ENCODE measurements around the gene UTP18. TPM values are rescaled to one million over a fixed set of nuclear protein-coding genes. Genes with fewer than 3 reads are reported as not detected.

The UTP18 gene
- total RNA-seq, 3 donors from 2014 or later: 12.6 to 21.0 (median 16.3) TPM

GRCh38 chr17:51228161-51228560, 32.2 kb upstream of the UTP18 start:
- ATAC-seq (no peak), DNase-seq (no peak)
- Histone ChIP-seq H3K36me3 (ENCODE audit: low read depth) (no peaks in the 10 kb centered on the region), H3K4me1 (ENCODE audit: low read depth) (peaks cover 9% of the 10 kb centered on the region), H3K4me3 (no peak overlapping the region), H3K9me3 (no peaks in the 10 kb centered on the region)
- intact Hi-C loops (cut with DNase I, micrococcal nuclease): no loop called here
- no peak for TF ChIP-seq CTCF (IDR thresholded peaks at IDR 0.05)

- ATAC-seq (no peak), DNase-seq (no peak)
- Histone ChIP-seq H3K36me3 (ENCODE audit: low read depth) (no peaks in the 10 kb centered on the region), H3K4me3 (no peak overlapping the region), H3K4me1 (ENCODE audit: low read depth) (peaks cover 9% of the 10 kb centered on the region), H3K9me3 (no peaks in the 10 kb centered on the region)
- intact Hi-C loops (cut with DNase I, micrococcal nuclease): no loop called here
- no peak for TF ChIP-seq CTCF (IDR thresholded peaks at IDR 0.05)
These were observed 30.5 kb upstream of the UTP18 start for GRCh38 chr17:51229889-51230288.

- no peak overlapping the region for H3K4me3 ChIP-seq
- DNase-seq (no peak), ATAC-seq (no peak)
- no peak for TF ChIP-seq CTCF (IDR thresholded peaks at IDR 0.05)
- intact Hi-C loops (cut with DNase I, micrococcal nuclease): no loop called here
- no peaks in the 10 kb centered on the region for H3K36me3 ChIP-seq (ENCODE audit: low read depth)
- no peaks in the 10 kb centered on the region for H3K9me3 ChIP-seq
- H3K4me1 ChIP-seq (ENCODE audit: low read depth): peaks cover 7% of the 10 kb centered on the region
These were observed 30.0 kb upstream of the UTP18 start for GRCh38 chr17:51230306-51230705.

GRCh38 chr17:51231999-51232398, 28.3 kb upstream of the UTP18 start:
- H3K4me3 ChIP-seq: no peak overlapping the region
- no peak for TF ChIP-seq CTCF (IDR thresholded peaks at IDR 0.05)

GRCh38 chr17:51234162-51234561, 26.2 kb upstream of the UTP18 start:
- no peak for DNase-seq
- intact Hi-C loops (cut with DNase I, micrococcal nuclease): no loop called here
- H3K9me3 ChIP-seq: no peaks in the 10 kb centered on the region
- no peak for TF ChIP-seq CTCF (IDR thresholded peaks at IDR 0.05)
- H3K4me3 ChIP-seq: no peak overlapping the region
- H3K36me3 ChIP-seq (ENCODE audit: low read depth): no peaks in the 10 kb centered on the region
- H3K4me1 ChIP-seq (ENCODE audit: low read depth): peaks cover 5% of the 10 kb centered on the region
- no peak for ATAC-seq

More at GRCh38 chr17:51231999-51232398, 28.3 kb upstream of the UTP18 start:
- no peaks in the 10 kb centered on the region for H3K4me1 ChIP-seq (ENCODE audit: low read depth)
- ATAC-seq: no peak
- H3K9me3 ChIP-seq: no peaks in the 10 kb centered on the region
- H3K36me3 ChIP-seq (ENCODE audit: low read depth): no peaks in the 10 kb centered on the region
- intact Hi-C loops (cut with DNase I, micrococcal nuclease): no loop called here
- DNase-seq: no peak

GRCh38 chr17:51238255-51238887, 22.0 kb upstream of the UTP18 start:
- Histone ChIP-seq H3K4me3 (no peak overlapping the region), H3K9me3 (no peaks in the 10 kb centered on the region), H3K36me3 (ENCODE audit: low read depth) (no peaks in the 10 kb centered on the region), H3K4me1 (ENCODE audit: low read depth) (peaks cover 11% of the 10 kb centered on the region)
- no peak for TF ChIP-seq CTCF (IDR thresholded peaks at IDR 0.05)
- ATAC-seq (peak; percentile 71), DNase-seq (peak in 1 of 3 donors; percentile 8)
- intact Hi-C loops (cut with DNase I, micrococcal nuclease): no loop called here

Measured in mucosa of descending colon (tissue), 3 donors.